Endometrial microvascular endothelial cells (primary cell): ENCODE results near the gene MTO1. TPM values are rescaled to one million over a fixed set of nuclear protein-coding genes. Genes with fewer than 3 reads are reported as not detected.

Source experiments
- total RNA-seq: library from RNA; depleted of rRNA; stranded (reverse); fragments of >200 nt; gene quantifications from one replicate; pipeline ENCODE4 v1.2.3, GENCODE V29; 2015; ENCODE audit errors: inconsistent ontology term

The MTO1 gene
- total RNA-seq, 1 donor from 2014 or later = 42.9 TPM

Other genes with a start within 250 kb of the MTO1 start
- gene KHDC1L, start 236.2 kb upstream of the MTO1 start, total RNA-seq = not detected
- 1.6 TPM for gene KHDC1, start 198.5 kb upstream of the MTO1 start, total RNA-seq
- not detected for gene DPPA5, start 107.5 kb upstream of the MTO1 start, total RNA-seq
- not detected for gene KHDC3L, start 99.1 kb upstream of the MTO1 start, total RNA-seq
- not detected for gene OOEP, start 91.8 kb upstream of the MTO1 start, total RNA-seq
- 0.19 TPM for gene DDX43, start 66.9 kb upstream of the MTO1 start, total RNA-seq
- 16.9 TPM for gene CGAS, start 9.4 kb upstream of the MTO1 start, total RNA-seq
- 10,343 TPM for gene EEF1A1, start 59.3 kb downstream of the MTO1 start, total RNA-seq
- gene SLC17A5, start 192.3 kb downstream of the MTO1 start, total RNA-seq = 15.1 TPM
- gene CD109, start 234.5 kb downstream of the MTO1 start, total RNA-seq = 45.8 TPM